GM21515 (cell line): Measurements from ENCODE around the gene EVPL.
"Not testable (repeated sequence)": the region's sequence is repeated elsewhere in the genome, so short reads cannot be mapped to it uniquely, and the experiment has no call there.

Experiments used
- ATAC-seq: cut with Tn5 transposase; IDR thresholded peaks from one replicate; pipeline ENCODE4 v1.9.1; 2021; ENCODE audit not compliant: unreplicated experiment

The EVPL gene

GRCh38 chr17:76027159-76027839 is at the start of gene EVPL:
Gene EVPL, minus strand, starts transcription at chr17:76027306. Its CDS starts 108 bp downstream, at chr17:76027198.
- no peak for ATAC-seq

GRCh38 chr17:76076146-76076764 is 49.1 kb upstream of the EVPL start:
- no peak for ATAC-seq

DNA sequence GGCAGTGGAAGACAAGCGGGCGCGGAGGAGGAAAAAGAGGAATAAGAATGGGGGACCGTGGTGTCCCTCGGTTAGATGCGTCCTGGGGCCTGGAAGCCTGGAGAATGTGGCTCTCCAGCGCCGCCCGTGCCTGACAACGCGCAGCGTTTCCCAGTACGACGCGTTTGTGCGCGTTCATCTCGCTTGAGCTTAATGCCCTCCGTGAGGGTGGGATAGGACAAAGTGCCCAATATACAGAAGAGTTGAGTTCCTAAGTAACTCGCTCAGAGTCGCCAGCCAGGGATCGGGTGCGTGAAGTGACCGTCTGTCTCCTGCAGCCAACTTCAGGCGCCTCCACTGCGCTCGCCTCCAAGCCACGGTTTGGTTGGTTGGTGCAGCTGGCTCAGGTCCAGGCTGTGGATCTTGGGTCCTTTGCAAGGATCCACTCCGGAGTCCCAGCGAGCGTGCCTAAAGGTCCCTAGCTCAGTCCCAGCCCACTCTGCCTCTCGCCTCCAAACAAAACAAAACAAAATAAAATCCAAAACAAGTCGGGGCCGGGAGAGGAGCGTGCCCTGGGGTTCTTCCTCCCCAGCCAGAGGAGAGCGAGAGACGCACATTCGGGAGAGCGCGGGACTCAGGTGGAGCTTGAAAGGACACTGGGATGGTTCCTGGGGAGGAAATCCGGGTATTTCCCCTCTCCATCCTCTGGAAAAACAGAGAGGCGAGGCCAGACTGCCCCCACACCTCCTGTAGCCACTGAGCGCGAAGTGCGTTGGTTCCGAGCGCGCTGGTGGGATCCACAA is 48.4 kb upstream of the EVPL start:
- no peak for ATAC-seq

- ATAC-seq, result no peak
Observed at GRCh38 chr17:76074390-76075363, 47.6 kb upstream of the EVPL start, which contains the start of gene GALR2. Gene GALR2, plus strand, starts transcription at chr17:76074781. Its CDS starts 103 bp downstream, at chr17:76074884.

DNA sequence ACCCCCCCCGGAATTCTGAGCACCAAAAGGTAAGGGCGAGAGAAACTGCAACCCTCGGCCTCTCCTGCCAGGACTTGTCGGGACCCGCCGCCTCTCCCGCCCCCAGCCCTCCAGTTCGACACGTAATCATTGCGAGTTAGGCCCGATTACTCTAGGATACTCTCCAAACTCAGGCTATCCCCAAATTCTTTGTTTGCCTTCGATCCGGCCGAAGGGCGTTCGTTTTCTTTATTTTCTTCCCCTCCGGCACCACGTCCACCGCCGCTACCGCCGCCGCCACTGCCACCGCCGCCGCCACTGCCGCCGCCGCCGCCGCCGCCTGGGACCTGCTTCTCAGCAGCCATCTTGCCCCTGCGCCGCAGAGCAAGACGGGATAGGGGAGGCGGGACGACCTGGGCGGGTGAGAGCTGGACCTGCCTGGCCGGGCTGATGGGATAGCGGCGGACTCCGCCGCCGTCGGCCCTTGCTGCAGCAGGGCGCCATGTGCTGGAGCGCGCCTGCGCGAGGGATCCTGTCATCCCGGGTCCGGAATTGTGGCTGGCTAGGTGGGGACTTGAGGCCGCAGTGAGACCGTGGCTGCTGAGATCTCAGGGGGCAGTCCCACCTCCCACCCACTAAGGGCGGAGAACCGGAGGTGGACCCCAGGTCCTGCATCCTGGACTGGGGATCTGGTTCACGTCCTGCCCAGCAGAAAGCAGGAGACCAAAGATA is 45.2 kb upstream of the EVPL start, which contains the start of gene SRP68:
Gene SRP68 (minus strand): TSS at position 370 of the 711 bp plus-strand sequence. CDS start 26 bp downstream, at position 344.
- peak; percentile 88 for ATAC-seq

GRCh38 chr17:76071531-76072147 is 44.5 kb upstream of the EVPL start:
- ATAC-seq, result no peak

DNA sequence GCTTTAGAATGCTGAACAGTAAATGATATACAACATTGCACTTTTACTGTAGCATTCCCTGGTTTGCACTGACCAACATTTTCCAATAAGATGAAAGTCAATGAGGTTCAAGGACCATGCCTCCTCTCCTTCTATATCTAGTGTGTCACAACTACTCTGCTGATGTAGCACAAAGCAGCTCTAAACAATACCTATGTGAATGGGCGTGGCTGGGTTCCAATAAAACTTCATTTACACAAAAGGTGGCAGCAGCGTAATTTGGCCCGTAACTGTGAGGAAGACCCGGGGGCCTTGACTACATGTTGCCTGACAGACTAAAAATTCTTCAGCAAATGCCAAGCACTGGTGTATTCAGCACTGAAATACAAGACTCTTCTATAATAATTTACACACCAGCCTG is 38.7 kb upstream of the EVPL start:
- no peak for ATAC-seq

GRCh38 chr17:76063875-76064546 is 36.9 kb upstream of the EVPL start:
- no peak for ATAC-seq

- not testable (repeated sequence) for ATAC-seq
Observed at GRCh38 chr17:76058264-76058663, 31.2 kb upstream of the EVPL start.

DNA sequence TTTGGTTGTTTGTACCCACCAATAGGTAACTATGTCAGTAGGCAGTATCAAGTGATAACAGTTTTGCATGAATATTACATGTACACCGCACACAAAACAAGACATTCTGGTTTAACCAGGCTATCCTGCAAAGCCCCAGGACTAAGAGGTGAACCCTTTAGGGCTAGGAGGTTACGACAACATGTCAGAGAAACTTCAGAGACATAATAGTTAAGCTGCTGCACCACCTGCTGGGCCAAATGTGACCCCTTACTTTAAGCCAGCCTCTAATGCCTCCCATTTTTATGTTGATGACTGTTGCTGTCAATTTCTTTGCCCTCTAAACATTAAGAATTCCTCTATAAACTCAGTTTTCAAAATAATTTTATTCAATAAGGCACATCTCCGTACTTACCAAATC is 29.8 kb upstream of the EVPL start:
- no peak for ATAC-seq

- no peak for ATAC-seq
Observed at GRCh38 chr17:76054112-76054476, 27.0 kb upstream of the EVPL start.

DNA sequence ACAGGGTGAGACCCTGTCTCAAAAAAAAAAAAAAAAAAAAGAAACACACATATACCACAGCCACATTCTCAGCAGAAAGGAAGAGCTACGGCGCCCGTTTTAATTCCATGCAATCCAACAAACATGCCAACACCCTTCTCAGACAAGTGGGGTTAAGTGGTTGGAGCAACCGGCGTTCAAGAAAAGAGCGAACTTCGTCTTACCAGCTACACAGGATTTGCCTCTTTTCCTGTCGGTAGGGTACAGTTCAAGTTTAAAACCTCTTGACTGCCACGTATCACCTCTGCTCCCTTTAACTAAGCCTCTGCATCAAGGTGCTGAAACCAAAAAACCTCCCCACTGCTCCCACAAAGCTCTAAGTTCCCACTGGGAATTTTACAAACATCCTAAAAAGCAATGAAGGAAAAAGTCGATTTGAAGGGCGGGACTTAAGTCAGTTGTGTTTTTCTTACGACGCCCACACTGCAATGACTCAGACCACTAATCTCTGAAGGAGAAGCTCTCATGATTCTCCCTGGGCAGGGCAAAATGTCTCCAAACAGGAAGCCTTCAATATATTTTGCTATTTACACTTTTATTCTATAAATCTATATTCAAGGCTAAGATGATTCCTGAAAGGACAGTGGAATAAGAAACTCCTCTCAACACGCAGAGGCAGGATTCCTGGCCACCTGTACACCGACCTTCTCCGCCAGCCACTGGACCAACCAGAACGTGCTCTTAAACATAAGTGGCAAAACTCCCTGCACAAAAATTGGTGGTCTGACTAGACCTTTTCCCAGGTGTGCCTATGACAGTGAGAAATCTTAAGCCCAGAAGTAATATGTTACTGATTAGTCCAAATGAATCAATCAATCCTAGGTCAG is 26.4 kb upstream of the EVPL start:
- ATAC-seq, result no peak

DNA sequence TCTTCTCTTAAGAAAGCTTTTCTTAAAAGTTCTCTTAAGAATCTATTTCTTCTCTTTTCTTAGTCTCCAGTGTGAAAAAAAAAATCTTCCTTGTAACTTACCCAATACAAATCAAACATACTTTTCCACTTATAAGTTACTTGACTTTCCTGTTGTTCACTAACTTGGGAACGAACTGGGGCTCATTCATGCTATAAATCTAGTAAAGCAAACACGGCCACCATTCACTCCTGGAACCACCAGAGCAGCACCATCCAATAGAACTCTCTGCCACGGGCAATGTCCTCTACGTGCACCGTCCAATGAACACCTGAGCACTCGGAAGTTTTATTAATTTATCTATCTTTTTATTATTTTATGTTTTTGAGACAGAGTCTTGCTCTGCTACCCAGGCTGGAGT is 24.5 kb upstream of the EVPL start:
- ATAC-seq, result no peak

- ATAC-seq, result no peak
Observed at GRCh38 chr17:76050538-76051467, 23.7 kb upstream of the EVPL start.

GRCh38 chr17:76049836-76050537 is 22.9 kb upstream of the EVPL start:
- no peak for ATAC-seq

DNA sequence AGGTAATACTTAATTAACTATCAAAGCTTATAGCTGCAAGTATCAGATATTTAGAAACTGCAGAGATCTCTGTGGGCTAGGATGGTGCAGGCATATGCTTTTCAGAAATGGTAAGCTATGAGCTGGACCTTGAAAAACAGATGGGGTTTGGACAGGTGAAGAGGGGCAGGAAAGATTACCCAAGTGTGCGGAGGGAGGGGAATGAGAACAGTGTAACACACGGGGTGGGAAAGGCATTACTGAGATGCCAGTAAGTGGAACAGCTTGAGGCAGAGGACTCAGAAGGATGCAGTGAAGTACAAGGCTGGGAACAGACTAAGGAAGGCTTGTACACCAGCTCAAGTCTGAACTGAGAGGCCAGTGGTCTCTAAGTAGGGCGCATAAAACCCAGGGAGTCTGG is 22.1 kb upstream of the EVPL start:
- no peak for ATAC-seq
